Ishikawa (cell line): ENCODE data around the gene KIF12.

ENCODE experiments used
- CEBPB ChIP-seq: IDR thresholded peaks from 2 replicates; pipeline ENCODE4 v1.6.1; 2012
- CREB1 ChIP-seq: IDR thresholded peaks from 2 replicates; pipeline ENCODE4 v1.6.1; 2012; ENCODE audit warnings: low read depth
- EGR1 ChIP-seq: IDR thresholded peaks from 2 replicates; pipeline ENCODE4 v1.6.1; 2012
- EP300 ChIP-seq: IDR thresholded peaks from 2 replicates; pipeline ENCODE4 v1.6.1; 2012; ENCODE audit warnings: borderline replicate concordance
- FOXM1 ChIP-seq: IDR thresholded peaks from 2 replicates; pipeline ENCODE4 v1.6.1; 2012; ENCODE audit warnings: low read depth, borderline replicate concordance
- RAD21 ChIP-seq: IDR thresholded peaks from 2 replicates; pipeline ENCODE4 v1.6.1; 2012; ENCODE audit warnings: low read depth
- TAF1 ChIP-seq: IDR thresholded peaks from 2 replicates; pipeline ENCODE4 v1.6.1; 2012; ENCODE audit warnings: low read depth, mild to moderate bottlenecking
- TCF12 ChIP-seq: IDR thresholded peaks from 2 replicates; pipeline ENCODE4 v1.6.1; 2012; ENCODE audit warnings: low read depth
- YY1 ChIP-seq: IDR thresholded peaks from 2 replicates; pipeline ENCODE4 v1.6.1; 2012; ENCODE audit warnings: low read depth
- ZBTB7A ChIP-seq: IDR thresholded peaks from 2 replicates; pipeline ENCODE4 v1.6.1; 2012; ENCODE audit warnings: low read depth

DNA sequence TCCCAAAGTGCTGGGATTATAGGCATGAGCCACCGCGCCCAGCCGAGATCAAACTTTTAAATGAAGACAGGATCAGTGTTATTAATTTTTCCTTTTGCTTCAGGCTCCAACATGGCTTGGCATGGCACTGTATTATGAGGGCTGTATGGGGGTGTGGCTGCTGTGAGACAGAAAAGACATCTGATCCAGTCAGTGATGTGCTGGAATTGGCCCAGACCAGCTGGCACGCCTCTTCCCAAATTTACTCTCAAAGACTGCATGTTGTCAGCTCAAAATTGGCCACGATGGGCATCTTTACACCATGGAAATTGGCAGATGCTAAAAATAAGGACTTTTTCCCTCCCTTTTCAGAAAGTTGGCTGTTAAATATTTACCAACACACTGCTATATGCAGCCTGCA, 44.1 kb upstream of the KIF12 start:
- TF ChIP-seq ZBTB7A (no peak), TCF12 (no peak), EP300 (no peak), TAF1 (no peak), FOXM1 (no peak), YY1 (no peak), CREB1 (no peak), CEBPB (no peak), EGR1 (no peak), RAD21 (no peak)
